GM12875 (cell line): Measurements from ENCODE around the gene CCDC83.
"Not testable (repeated sequence)": the region's sequence is repeated elsewhere in the genome, so short reads cannot be mapped to it uniquely, and the experiment has no call there.

Experiments used
- H3K4me3 ChIP-seq: one replicate; pipeline ENCODE4 v1.5.1; 2011; ENCODE audit warnings: low read depth, low read length, control low read depth
- TF ChIP-seq, protein P1 (sequence below): IDR thresholded peaks from 2 replicates; pipeline ENCODE4 v1.5.1; 2011; ENCODE audit warnings: low read depth, mild to moderate bottlenecking, control low read depth, inconsistent platforms, low read length, moderate library complexity, borderline replicate concordance; ENCODE audit not compliant: insufficient read depth

CCDC83 gene

DNA sequence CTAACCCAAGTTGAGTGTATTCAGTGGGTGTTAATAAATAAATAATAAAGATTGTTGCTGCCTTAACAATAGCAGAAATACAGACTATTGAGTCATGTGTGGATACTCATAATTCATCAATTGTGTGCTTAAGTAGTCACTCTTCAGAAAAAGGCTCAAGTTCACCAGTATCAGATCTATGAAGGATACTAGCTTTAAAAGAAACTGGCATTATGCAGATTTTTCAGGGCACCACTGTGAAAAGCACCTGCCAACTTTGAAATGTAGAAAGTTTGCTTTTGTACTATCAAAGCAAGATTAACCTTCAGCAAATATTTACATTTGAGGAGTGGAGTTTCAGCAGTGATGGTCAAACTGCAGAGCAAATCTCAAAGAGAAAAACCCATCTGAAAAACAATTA lies 24.1 kb upstream of the CCDC83 start:
- H3K4me3 ChIP-seq, result no peak overlapping the region
- TF ChIP-seq, protein P1, sequence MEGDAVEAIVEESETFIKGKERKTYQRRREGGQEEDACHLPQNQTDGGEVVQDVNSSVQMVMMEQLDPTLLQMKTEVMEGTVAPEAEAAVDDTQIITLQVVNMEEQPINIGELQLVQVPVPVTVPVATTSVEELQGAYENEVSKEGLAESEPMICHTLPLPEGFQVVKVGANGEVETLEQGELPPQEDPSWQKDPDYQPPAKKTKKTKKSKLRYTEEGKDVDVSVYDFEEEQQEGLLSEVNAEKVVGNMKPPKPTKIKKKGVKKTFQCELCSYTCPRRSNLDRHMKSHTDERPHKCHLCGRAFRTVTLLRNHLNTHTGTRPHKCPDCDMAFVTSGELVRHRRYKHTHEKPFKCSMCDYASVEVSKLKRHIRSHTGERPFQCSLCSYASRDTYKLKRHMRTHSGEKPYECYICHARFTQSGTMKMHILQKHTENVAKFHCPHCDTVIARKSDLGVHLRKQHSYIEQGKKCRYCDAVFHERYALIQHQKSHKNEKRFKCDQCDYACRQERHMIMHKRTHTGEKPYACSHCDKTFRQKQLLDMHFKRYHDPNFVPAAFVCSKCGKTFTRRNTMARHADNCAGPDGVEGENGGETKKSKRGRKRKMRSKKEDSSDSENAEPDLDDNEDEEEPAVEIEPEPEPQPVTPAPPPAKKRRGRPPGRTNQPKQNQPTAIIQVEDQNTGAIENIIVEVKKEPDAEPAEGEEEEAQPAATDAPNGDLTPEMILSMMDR, result no peak

DNA sequence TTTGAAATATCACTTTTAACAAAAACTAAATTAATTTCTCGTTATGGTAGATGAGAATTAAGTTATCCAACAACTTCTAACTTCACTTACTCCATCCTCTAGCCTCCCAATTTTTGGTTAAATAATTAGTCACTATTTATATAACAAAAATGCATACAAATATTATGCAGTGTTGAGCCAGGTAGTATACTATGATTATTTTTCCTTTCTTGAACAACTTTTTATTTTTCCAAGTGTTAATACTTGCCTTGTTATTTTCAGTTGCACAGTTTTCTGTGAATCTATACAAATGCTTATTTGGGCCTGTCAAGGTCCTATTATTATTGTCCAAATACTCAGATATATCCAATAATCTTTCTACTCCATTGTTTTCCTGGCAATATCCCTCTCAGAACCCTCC lies 19.9 kb upstream of the CCDC83 start:
- TF ChIP-seq, protein P1, result no peak

DNA sequence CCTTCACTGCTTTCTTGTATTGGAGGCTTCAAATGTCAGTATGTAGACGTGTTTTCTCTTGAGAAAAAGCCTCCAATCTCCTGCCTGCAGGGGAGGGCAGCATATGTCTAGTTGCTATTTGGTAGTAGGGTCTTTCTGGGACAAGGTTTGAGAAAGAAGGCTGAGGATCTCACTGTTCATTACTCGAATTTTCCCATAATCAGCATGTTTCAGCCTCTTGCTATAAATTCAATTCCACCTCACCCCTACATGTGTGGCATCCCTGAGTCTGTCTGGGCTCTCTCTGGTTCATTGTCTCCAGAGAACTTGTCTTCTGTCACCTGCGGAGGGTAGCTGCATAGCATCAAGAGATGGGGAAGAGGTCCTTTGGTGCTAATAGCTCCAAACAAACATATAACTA lies 19.5 kb upstream of the CCDC83 start:
- H3K4me3 ChIP-seq, result no peak overlapping the region
- TF ChIP-seq, protein P1, result no peak

More for the DNA sequence above, 19.9 kb upstream of the CCDC83 start:
- H3K4me3 ChIP-seq, result no peak overlapping the region

DNA sequence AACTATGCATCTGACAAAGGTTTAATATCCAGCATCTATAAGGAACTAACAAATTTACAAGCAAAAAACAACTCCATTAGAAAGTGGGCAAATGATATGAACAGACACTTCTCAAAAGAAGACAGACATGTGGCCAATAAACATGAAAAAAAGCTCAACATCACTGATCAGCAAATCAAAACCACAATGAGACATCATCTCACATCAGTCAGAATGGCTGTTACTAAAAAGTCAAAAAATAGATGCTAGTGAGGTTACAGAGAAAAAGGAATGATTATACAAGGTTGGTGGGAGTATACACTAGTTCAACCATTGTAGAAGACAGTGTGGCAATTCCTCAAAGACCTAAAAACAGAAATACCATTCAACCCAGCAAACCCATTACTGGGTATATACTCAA lies 14.3 kb upstream of the CCDC83 start:
- not testable (repeated sequence) for H3K4me3 ChIP-seq

DNA sequence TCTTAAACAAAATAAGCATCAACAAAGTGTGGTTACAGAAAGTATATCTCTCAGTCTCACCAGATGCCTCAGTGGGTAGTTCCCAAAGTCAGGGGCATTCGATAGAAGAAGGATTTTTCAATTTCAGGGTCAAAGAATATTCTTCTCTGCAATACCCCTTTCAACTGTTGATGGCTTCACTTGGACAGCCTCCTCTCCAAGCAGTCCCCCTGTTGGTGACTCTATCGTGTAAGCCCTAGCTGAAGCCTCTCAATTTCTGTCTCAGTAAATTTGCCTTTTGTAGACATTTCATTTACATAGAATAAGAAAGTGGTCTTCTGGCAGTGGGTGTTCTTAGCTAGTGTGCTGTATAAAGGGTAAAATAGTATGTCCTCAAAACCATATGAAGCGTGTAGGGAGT lies 11.3 kb upstream of the CCDC83 start:
- H3K4me3 ChIP-seq, result no peak overlapping the region
- TF ChIP-seq, protein P1, result no peak

DNA sequence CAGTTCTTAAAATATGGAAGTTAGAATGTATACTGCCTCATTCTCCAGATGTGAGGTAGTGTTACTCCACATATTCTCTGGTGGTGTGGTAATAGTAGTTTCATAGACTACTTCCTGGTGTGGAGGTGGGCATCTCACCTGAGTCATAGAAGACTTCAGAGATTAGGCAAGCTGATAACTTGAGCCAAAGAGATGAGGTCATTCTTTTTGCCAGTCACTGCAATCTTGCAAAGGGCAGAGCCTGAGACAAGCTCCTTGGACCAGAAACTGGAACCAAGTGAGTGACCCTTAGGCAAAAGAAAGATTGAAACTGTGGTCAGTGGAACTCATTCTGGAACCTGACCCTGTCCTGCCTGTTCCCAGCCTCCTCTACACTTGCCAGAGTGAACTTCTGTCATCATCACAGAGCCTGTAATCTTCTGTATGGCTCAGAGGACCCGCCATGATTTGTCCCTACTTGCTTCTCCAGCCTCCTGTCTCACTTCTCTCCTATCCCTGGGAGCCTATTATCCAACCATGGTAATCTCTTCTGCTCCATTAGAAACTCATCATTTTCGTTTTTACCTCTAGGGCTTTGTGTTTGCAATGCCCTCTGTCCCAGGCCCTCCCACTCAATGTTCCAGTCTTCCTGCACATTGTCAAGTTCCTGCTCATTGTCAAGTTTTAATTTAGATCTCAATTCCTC lies 10.6 kb upstream of the CCDC83 start:
- TF ChIP-seq, protein P1, result no peak
- no peak overlapping the region for H3K4me3 ChIP-seq

DNA sequence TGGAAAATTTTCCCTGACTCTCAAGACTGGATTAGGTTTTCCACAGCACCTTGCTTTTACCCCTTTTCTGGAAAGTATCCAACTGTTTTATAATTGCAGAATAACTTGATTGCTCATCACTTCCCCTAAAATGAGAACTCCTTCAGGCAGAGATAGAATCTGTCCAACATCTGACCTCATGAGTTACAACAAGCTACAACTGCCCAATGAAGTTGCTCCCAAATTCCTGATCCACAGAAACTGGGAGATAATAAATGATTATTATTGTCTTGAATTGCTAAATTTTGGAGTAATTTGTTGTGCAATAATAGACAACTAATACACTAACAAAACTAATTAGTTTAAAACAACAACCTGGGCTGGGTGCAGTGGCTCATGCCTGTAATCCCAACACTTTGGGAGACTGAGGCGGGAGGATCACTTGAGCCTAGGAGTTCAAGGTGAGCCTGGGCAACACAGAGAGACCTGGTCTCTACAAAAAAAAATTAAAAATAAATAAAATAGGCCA lies 10.0 kb upstream of the CCDC83 start:
- no peak overlapping the region for H3K4me3 ChIP-seq
- TF ChIP-seq, protein P1, result no peak
